Suprapubic skin (tissue), 3 donors: Measurements from ENCODE around the gene TBXAS1.

ENCODE experiments used
- EP300 ChIP-seq: sonication (generic); formaldehyde crosslinking; IDR thresholded peaks from one replicate; pipeline ENCODE4 v1.6.1; 2017; ENCODE audit warnings: antibody characterized with exemption
- POLR2A ChIP-seq, 2 donors: fragments of 450-650 bp; IDR thresholded peaks; one replicate each; pipeline ENCODE4 v1.6.1; 2017; ENCODE audit warnings: antibody characterized with exemption in 2 of 2, mild to moderate bottlenecking in 2 of 2, moderate library complexity in 2 of 2
- TF ChIP-seq, protein P1 (sequence below), 2 donors: fragments of 200-600 bp in 1 of 2; fragments of 450-650 bp in 1 of 2; sonication (generic) in 1 of 2; IDR thresholded peaks; one replicate each; pipeline ENCODE4 v1.5.1; 2016 to 2019; ENCODE audit warnings: antibody characterized with exemption in 2 of 2, mild to moderate bottlenecking in 1 of 2, moderate library complexity in 1 of 2

DNA sequence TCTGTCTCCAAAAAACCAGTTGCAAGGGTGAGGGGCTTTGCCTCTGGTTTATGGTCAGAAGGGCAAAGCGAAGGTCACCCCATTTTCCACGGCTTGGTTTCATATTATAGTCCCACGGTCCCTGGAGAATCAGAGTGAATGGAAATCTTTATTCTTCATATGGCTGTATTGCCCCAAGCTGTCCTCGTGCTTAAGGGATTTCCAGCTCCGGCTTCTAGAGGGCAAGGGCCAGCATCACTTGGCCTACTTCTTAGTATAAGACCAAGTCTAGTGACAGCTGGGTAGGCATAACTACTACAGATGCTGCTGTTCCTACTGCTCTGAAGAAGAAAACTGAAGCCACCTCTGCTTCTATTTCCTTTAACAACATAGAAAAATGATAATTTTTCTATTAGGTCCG, 170.5 kb downstream of the TBXAS1 start:
- TF ChIP-seq, protein P1, sequence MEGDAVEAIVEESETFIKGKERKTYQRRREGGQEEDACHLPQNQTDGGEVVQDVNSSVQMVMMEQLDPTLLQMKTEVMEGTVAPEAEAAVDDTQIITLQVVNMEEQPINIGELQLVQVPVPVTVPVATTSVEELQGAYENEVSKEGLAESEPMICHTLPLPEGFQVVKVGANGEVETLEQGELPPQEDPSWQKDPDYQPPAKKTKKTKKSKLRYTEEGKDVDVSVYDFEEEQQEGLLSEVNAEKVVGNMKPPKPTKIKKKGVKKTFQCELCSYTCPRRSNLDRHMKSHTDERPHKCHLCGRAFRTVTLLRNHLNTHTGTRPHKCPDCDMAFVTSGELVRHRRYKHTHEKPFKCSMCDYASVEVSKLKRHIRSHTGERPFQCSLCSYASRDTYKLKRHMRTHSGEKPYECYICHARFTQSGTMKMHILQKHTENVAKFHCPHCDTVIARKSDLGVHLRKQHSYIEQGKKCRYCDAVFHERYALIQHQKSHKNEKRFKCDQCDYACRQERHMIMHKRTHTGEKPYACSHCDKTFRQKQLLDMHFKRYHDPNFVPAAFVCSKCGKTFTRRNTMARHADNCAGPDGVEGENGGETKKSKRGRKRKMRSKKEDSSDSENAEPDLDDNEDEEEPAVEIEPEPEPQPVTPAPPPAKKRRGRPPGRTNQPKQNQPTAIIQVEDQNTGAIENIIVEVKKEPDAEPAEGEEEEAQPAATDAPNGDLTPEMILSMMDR (IDR thresholded peaks at IDR 0.05), result no peak
- TF ChIP-seq POLR2A (IDR thresholded peaks at IDR 0.05) (no peak), EP300 (no peak)
